ENCODE results near the gene CARS1. TPM values are rescaled to one million over a fixed set of nuclear protein-coding genes. Genes with fewer than 3 reads are reported as not detected.

CARS1 gene
- total and polyA plus RNA-seq, 2 donors (not counting 1 experiment from before 2014, with no cell fraction given): 31.3 to 49.5 TPM

- intact Hi-C loops (cut with micrococcal nuclease): loop anchor here (1.0 to 5.0 kb wide), 3 partner anchors 43 to 162 kb away; partner anchors contain the start of gene NAP1L4
- H4K20me1 ChIP-seq (ENCODE audit: control insufficient read depth, insufficient read depth, low read length, poor library complexity, severe bottlenecking): no peaks in the 10 kb centered on the region
- Mint-ChIP-seq H3K9me3 (ENCODE audit: insufficient read depth) (no peaks in the 10 kb centered on the region), H3K4me3 (no peak overlapping the region), H3K27ac (no peak overlapping the region), H3K27me3 (peaks cover 18% of the 10 kb centered on the region), H3K4me1 (no peaks in the 10 kb centered on the region)
- H3K4me1 ChIP-seq (ENCODE audit: control insufficient read depth in 2 of 2, insufficient read depth in 2 of 2, low read length in 2 of 2): peaks cover 0 to 6% of the 10 kb centered on the region in 2 donors
- no peak overlapping the region for H3K27ac ChIP-seq (ENCODE audit: low read length in 2 of 2)
- DNase-seq: no peak
- 90% methylated on average over 14 of the region's 15 CpGs for WGBS (ENCODE audit: insufficient coverage)
- CTCF ChIA-PET: interaction anchor here (1.0 to 6.2 kb wide), 8 partner anchors 20 to 560 kb away, joined by 3 to 112 read pairs (median 8); partner anchors contain the start of gene CARS1
- POLR2A ChIA-PET: no interaction called here
- no peak overlapping the region for H3K9ac ChIP-seq (ENCODE audit: low read length)
- no peaks in the 10 kb centered on the region for H3K79me2 ChIP-seq (ENCODE audit: control insufficient read depth, insufficient read depth, low read length)
- peaks cover 0 to 7% (median 0%) of the 10 kb centered on the region in 4 experiments for H3K27me3 ChIP-seq (replicated peaks in 1 of 4; ENCODE audit: control extremely low read depth in 1 of 4, control insufficient read depth in 3 of 4, insufficient read depth in 4 of 4, low read length in 3 of 4)
- no peaks in the 10 kb centered on the region for H3K9me3 ChIP-seq (ENCODE audit: control extremely low read depth in 1 of 3, control insufficient read depth in 2 of 3, insufficient read depth in 1 of 3, low read length in 2 of 3)
- H2AFZ ChIP-seq (ENCODE audit: insufficient read depth, low read depth, low read length, poor library complexity, severe bottlenecking): no peak overlapping the region
- TF ChIP-seq EZH2 (IDR thresholded peaks at IDR 0.05; ENCODE audit: borderline replicate concordance, insufficient read depth, low read depth, low read length, poor library complexity, severe bottlenecking) (no peak), CTCF (IDR thresholded peaks at IDR 0.05) (no peak)
- no peaks in the 10 kb centered on the region for H3K36me3 ChIP-seq (replicated peaks in 1 of 2; ENCODE audit: control extremely low read depth in 1 of 2, control insufficient read depth in 1 of 2, extremely low read depth in 1 of 2, insufficient read depth in 2 of 2, low read length in 1 of 2)
- H3K4me3 ChIP-seq (ENCODE audit: control extremely low read depth in 1 of 5, extremely low read depth in 1 of 5, insufficient read depth in 1 of 5, low read depth in 2 of 5, low read length in 4 of 5): no peak overlapping the region
- no peak for ATAC-seq (ENCODE audit: low read depth)
- H3K4me2 ChIP-seq (replicated peaks; ENCODE audit: low read depth, low read length, poor library complexity, severe bottlenecking): no peak overlapping the region
These were observed 35.4 kb upstream of the CARS1 start for GRCh38 chr11:3092603-3093141.

All from B cell (primary cell).